HUES6 (cell line): Measurements from ENCODE around the gene SPI1.

ENCODE experiments used
- H3K27ac ChIP-seq: 2 replicates; pipeline ENCODE4 v1.7.0; 2013; ENCODE audit warnings: low read depth, mild to moderate bottlenecking, low read length, inconsistent platforms
- H3K27me3 ChIP-seq: 2 replicates; pipeline ENCODE4 v1.6.1; 2013; ENCODE audit warnings: low read length; ENCODE audit not compliant: control insufficient read depth, insufficient read depth
- H3K36me3 ChIP-seq: 2 replicates; pipeline ENCODE4 v1.6.1; 2013; ENCODE audit warnings: low read length; ENCODE audit not compliant: control insufficient read depth, insufficient read depth
- H3K4me1 ChIP-seq: 2 replicates; pipeline ENCODE4 v1.6.1; 2013; ENCODE audit warnings: low read length; ENCODE audit not compliant: control insufficient read depth, insufficient read depth
- H3K4me3 ChIP-seq: 2 replicates; pipeline ENCODE4 v1.5.1; 2013; ENCODE audit warnings: low read depth, low read length
- H3K9ac ChIP-seq: one replicate; pipeline ENCODE4 v1.6.1; 2013; ENCODE audit warnings: mild to moderate bottlenecking, low read length
- H3K9me3 ChIP-seq: 2 replicates; pipeline ENCODE4 v1.6.1; 2013; ENCODE audit warnings: low read depth, low read length; ENCODE audit not compliant: control insufficient read depth, insufficient read depth

Gene SPI1

GRCh38 chr11:47379317-47379716 is 970 bp upstream of the SPI1 start:
- Histone ChIP-seq H3K4me3 (no peak overlapping the region), H3K4me1 (peaks cover 11% of the 10 kb centered on the region; the same call in 1 of the 2 replicates), H3K27ac (no peak overlapping the region), H3K9me3 (no peaks in the 10 kb centered on the region), H3K27me3 (no peaks in the 10 kb centered on the region), H3K36me3 (no peaks in the 10 kb centered on the region), H3K9ac (no peak overlapping the region)

GRCh38 chr11:47378836-47379170 is 456 bp upstream of the SPI1 start:
- H3K27ac ChIP-seq: no peak overlapping the region
- H3K27me3 ChIP-seq: no peaks in the 10 kb centered on the region
- H3K4me3 ChIP-seq: no peak overlapping the region
- H3K36me3 ChIP-seq: no peaks in the 10 kb centered on the region
- H3K9me3 ChIP-seq: no peaks in the 10 kb centered on the region
- peaks cover 13% of the 10 kb centered on the region; the same call in 1 of the 2 replicates for H3K4me1 ChIP-seq
- H3K9ac ChIP-seq: no peak overlapping the region

- Histone ChIP-seq H3K27ac (no peak overlapping the region), H3K27me3 (no peaks in the 10 kb centered on the region), H3K9ac (no peak overlapping the region), H3K4me1 (peaks cover 13% of the 10 kb centered on the region; the same call in 1 of the 2 replicates), H3K9me3 (no peaks in the 10 kb centered on the region), H3K4me3 (no peak overlapping the region), H3K36me3 (no peaks in the 10 kb centered on the region)
Observed at GRCh38 chr11:47377571-47378009, 757 bp downstream of the SPI1 start.

GRCh38 chr11:47376525-47377371 is 1.6 kb downstream of the SPI1 start:
- H3K4me3 ChIP-seq: no peak overlapping the region

GRCh38 chr11:47376107-47376524 is 2.2 kb downstream of the SPI1 start:
- no peak overlapping the region for H3K9ac ChIP-seq
- H3K4me1 ChIP-seq: peaks cover 13% of the 10 kb centered on the region; the same call in 1 of the 2 replicates
- no peaks in the 10 kb centered on the region for H3K36me3 ChIP-seq
- H3K9me3 ChIP-seq: no peaks in the 10 kb centered on the region
- H3K4me3 ChIP-seq: no peak overlapping the region
- H3K27me3 ChIP-seq: no peaks in the 10 kb centered on the region
- no peak overlapping the region for H3K27ac ChIP-seq

More at GRCh38 chr11:47376525-47377371, 1.6 kb downstream of the SPI1 start:
- no peaks in the 10 kb centered on the region for H3K9me3 ChIP-seq
- H3K27ac ChIP-seq: no peak overlapping the region
- no peak overlapping the region for H3K9ac ChIP-seq
- H3K27me3 ChIP-seq: no peaks in the 10 kb centered on the region
- peaks cover 13% of the 10 kb centered on the region; the same call in 1 of the 2 replicates for H3K4me1 ChIP-seq
- H3K36me3 ChIP-seq: no peaks in the 10 kb centered on the region

- Histone ChIP-seq H3K9ac (no peak overlapping the region), H3K27ac (no peak overlapping the region), H3K4me1 (peaks cover 13% of the 10 kb centered on the region; the same call in 1 of the 2 replicates), H3K4me3 (no peak overlapping the region), H3K36me3 (no peaks in the 10 kb centered on the region), H3K27me3 (no peaks in the 10 kb centered on the region), H3K9me3 (no peaks in the 10 kb centered on the region)
Observed at GRCh38 chr11:47375546-47376085, 2.7 kb downstream of the SPI1 start.

- H3K27ac ChIP-seq: no peak overlapping the region
- H3K36me3 ChIP-seq: no peaks in the 10 kb centered on the region
- no peaks in the 10 kb centered on the region for H3K27me3 ChIP-seq
- no peak overlapping the region for H3K9ac ChIP-seq
- H3K9me3 ChIP-seq: no peaks in the 10 kb centered on the region
- no peak overlapping the region for H3K4me3 ChIP-seq
- peaks cover 13% of the 10 kb centered on the region; the same call in 1 of the 2 replicates for H3K4me1 ChIP-seq
Observed at GRCh38 chr11:47375020-47375419, 3.3 kb downstream of the SPI1 start.

- Histone ChIP-seq H3K4me1 (peaks cover 13% of the 10 kb centered on the region; the same call in 1 of the 2 replicates), H3K9me3 (no peaks in the 10 kb centered on the region), H3K27ac (no peak overlapping the region), H3K36me3 (no peaks in the 10 kb centered on the region), H3K27me3 (no peaks in the 10 kb centered on the region), H3K4me3 (no peak overlapping the region), H3K9ac (no peak overlapping the region)
Observed at GRCh38 chr11:47374720-47375019, 3.7 kb downstream of the SPI1 start.

GRCh38 chr11:47373876-47374719 is 4.2 kb downstream of the SPI1 start:
- no peaks in the 10 kb centered on the region for H3K27me3 ChIP-seq
- H3K4me1 ChIP-seq: peaks cover 13% of the 10 kb centered on the region; the same call in 1 of the 2 replicates
- H3K27ac ChIP-seq: no peak overlapping the region
- H3K4me3 ChIP-seq: no peak overlapping the region
- H3K9me3 ChIP-seq: no peaks in the 10 kb centered on the region
- no peak overlapping the region for H3K9ac ChIP-seq
- H3K36me3 ChIP-seq: no peaks in the 10 kb centered on the region

- Histone ChIP-seq H3K36me3 (no peaks in the 10 kb centered on the region), H3K4me3 (no peak overlapping the region), H3K27me3 (no peaks in the 10 kb centered on the region), H3K9ac (no peak overlapping the region), H3K4me1 (peaks cover 6% of the 10 kb centered on the region; the same call in 1 of the 2 replicates), H3K27ac (no peak overlapping the region), H3K9me3 (no peaks in the 10 kb centered on the region)
Observed at GRCh38 chr11:47372422-47372821, 5.9 kb downstream of the SPI1 start.

- Histone ChIP-seq H3K36me3 (no peaks in the 10 kb centered on the region), H3K4me3 (no peak overlapping the region), H3K4me1 (peaks cover 6% of the 10 kb centered on the region; the same call in 1 of the 2 replicates), H3K27ac (no peak overlapping the region), H3K9ac (no peak overlapping the region), H3K27me3 (no peaks in the 10 kb centered on the region), H3K9me3 (no peaks in the 10 kb centered on the region)
Observed at GRCh38 chr11:47369676-47370075, 8.7 kb downstream of the SPI1 start.
